Spleen (tissue), 7 donors: Measurements from ENCODE around the gene CGB5.

ENCODE experiments used
- CTCF ChIP-seq, 11 experiments: fragments of 200-600 bp in 7 of 11; fragments of 450-650 bp in 4 of 11; sonication (generic) in 4 of 11; IDR thresholded peaks in 8 of 11; conservative IDR thresholded peaks in 3 of 11; 1 replicate in 7 of 11; 2 replicates in 4 of 11; pipeline versions ENCODE4 v1.4.0 to v1.8.0; 2016 to 2021; ENCODE audit warnings: antibody characterized with exemption in 11 of 11, inconsistent platforms in 4 of 11, mild to moderate bottlenecking in 1 of 11
- POLR2A ChIP-seq, 3 donors: fragments of 450-650 bp; IDR thresholded peaks; one replicate each; pipeline ENCODE4 v1.5.1; 2017; ENCODE audit warnings: antibody characterized with exemption in 3 of 3, mild to moderate bottlenecking in 1 of 3
- POLR2AphosphoS5 ChIP-seq, 3 donors: sonication (generic); formaldehyde crosslinking; IDR thresholded peaks; one replicate each; pipeline ENCODE4 v1.5.1; 2017; ENCODE audit warnings: antibody characterized with exemption in 3 of 3
- donor health status: DM: no; HTN: no; CAD: no; lungs with moderate emphysema.
- donor health status: DM: no; HTN: no; CAD: no.
- donor health status: DM: no; HTN: no; CAD: no.

GRCh38 chr19:49006905-49007304 is 36.7 kb upstream of the CGB5 start:
- no peak for TF ChIP-seq CTCF (IDR thresholded peaks at IDR 0.05 in 8 of 11, conservative IDR thresholded peaks at IDR 0.05 in 3 of 11)
- no peak for TF ChIP-seq POLR2A (IDR thresholded peaks at IDR 0.05)
- TF ChIP-seq POLR2AphosphoS5 (IDR thresholded peaks at IDR 0.05), result peak in 1 of 3 donors; percentile 6
